GM20000 (cell line): Measurements from ENCODE around the gene HDGF.

Experiments
- DNase-seq: peaks from one replicate; pipeline ENCODE4 v3.0.0; 2012; ENCODE audit warnings: low spot score
- CTCF ChIP-seq: IDR thresholded peaks from 2 replicates; pipeline ENCODE4 v1.5.1; 2012; ENCODE audit warnings: mild to moderate bottlenecking, control low read depth; ENCODE audit errors: extremely low read depth, missing control alignments

Gene HDGF

DNA sequence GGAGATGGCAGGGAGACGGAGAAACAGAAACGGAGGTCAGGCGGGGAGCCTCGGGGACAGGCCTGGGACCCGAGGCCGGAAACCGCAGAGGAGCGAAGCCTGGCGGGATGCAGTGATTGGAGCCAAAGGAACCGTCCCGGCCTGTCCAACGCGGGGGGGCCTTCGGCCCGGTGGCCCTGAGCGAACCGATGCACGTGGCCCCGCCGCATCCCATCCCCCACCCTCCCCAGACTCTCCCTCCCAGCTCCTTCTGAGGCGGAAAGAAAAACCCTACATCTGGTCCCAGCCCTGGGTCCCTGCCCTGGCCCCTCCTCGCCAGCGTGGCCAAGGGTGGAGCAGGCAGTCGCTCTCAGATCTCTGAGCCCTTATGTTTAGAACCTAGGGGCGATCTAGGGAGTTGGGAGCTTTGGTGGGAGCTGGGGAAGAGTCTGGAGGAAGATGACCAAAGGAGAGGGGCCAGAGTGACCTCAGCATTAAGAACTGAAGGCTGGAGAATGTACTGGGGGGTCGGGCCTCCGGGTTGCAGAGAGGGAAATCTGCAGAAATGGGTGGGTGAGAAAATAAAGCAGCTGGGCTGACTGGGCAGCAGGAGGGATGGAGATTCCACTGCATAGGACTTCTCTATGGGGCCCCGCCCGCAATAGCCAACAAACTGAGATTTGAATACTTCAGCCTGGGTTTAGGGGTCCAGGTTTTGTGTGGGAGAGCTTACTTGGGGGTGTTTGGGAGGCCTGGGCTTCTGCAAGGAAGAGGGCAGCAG, 44.6 kb downstream of the HDGF start:
- no peak for TF ChIP-seq CTCF
- no peak for DNase-seq

- DNase-seq, result peak; percentile 82
- TF ChIP-seq CTCF, result peak; percentile 67
Observed at GRCh38 chr1:156705918-156706656, 45.4 kb downstream of the HDGF start.

- peak; percentile 53 for DNase-seq
- no peak for TF ChIP-seq CTCF
Observed at GRCh38 chr1:156705321-156705917, 46.1 kb downstream of the HDGF start, which contains the start of gene CRABP2. Gene CRABP2, minus strand, starts transcription at chr1:156705583. Its CDS starts 137 bp downstream, at chr1:156705446.

- TF ChIP-seq CTCF, result no peak
- DNase-seq, result no peak
Observed at GRCh38 chr1:156704930-156705320, 46.5 kb downstream of the HDGF start.

- DNase-seq, result no peak
- TF ChIP-seq CTCF, result no peak
Observed at GRCh38 chr1:156704166-156704711, 47.2 kb downstream of the HDGF start.

GRCh38 chr1:156703741-156704140, 47.7 kb downstream of the HDGF start:
- TF ChIP-seq CTCF, result no peak
- no peak for DNase-seq

GRCh38 chr1:156703336-156703735, 48.1 kb downstream of the HDGF start:
- DNase-seq, result no peak
- no peak for TF ChIP-seq CTCF
